Measurements from ENCODE around the gene C1QTNF7.

C1QTNF7 gene

GRCh38 chr4:15455290-15455689 lies 27.5 kb downstream of the C1QTNF7 start:
- no peak for TF ChIP-seq POLR2AphosphoS5 (IDR thresholded peaks at IDR 0.05; ENCODE audit: low read depth, low read length)
- no peak for TF ChIP-seq TAF1 (IDR thresholded peaks at IDR 0.05; ENCODE audit: borderline replicate concordance, insufficient read depth, low read length)
- TF ChIP-seq, protein P1, sequence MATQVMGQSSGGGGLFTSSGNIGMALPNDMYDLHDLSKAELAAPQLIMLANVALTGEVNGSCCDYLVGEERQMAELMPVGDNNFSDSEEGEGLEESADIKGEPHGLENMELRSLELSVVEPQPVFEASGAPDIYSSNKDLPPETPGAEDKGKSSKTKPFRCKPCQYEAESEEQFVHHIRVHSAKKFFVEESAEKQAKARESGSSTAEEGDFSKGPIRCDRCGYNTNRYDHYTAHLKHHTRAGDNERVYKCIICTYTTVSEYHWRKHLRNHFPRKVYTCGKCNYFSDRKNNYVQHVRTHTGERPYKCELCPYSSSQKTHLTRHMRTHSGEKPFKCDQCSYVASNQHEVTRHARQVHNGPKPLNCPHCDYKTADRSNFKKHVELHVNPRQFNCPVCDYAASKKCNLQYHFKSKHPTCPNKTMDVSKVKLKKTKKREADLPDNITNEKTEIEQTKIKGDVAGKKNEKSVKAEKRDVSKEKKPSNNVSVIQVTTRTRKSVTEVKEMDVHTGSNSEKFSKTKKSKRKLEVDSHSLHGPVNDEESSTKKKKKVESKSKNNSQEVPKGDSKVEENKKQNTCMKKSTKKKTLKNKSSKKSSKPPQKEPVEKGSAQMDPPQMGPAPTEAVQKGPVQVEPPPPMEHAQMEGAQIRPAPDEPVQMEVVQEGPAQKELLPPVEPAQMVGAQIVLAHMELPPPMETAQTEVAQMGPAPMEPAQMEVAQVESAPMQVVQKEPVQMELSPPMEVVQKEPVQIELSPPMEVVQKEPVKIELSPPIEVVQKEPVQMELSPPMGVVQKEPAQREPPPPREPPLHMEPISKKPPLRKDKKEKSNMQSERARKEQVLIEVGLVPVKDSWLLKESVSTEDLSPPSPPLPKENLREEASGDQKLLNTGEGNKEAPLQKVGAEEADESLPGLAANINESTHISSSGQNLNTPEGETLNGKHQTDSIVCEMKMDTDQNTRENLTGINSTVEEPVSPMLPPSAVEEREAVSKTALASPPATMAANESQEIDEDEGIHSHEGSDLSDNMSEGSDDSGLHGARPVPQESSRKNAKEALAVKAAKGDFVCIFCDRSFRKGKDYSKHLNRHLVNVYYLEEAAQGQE (IDR thresholded peaks at IDR 0.05; ENCODE audit: insufficient read depth in 1 of 2, low read depth in 2 of 2, low read length in 2 of 2) = no peak
- TF ChIP-seq SIN3A (IDR thresholded peaks at IDR 0.05; ENCODE audit: borderline replicate concordance, insufficient read depth, low read length) = no peak
- no peak for TF ChIP-seq FOXP2 (optimal IDR thresholded peaks at IDR 0.05; ENCODE audit: borderline replicate concordance, extremely low read depth, extremely low read length, insufficient read depth)

DNA sequence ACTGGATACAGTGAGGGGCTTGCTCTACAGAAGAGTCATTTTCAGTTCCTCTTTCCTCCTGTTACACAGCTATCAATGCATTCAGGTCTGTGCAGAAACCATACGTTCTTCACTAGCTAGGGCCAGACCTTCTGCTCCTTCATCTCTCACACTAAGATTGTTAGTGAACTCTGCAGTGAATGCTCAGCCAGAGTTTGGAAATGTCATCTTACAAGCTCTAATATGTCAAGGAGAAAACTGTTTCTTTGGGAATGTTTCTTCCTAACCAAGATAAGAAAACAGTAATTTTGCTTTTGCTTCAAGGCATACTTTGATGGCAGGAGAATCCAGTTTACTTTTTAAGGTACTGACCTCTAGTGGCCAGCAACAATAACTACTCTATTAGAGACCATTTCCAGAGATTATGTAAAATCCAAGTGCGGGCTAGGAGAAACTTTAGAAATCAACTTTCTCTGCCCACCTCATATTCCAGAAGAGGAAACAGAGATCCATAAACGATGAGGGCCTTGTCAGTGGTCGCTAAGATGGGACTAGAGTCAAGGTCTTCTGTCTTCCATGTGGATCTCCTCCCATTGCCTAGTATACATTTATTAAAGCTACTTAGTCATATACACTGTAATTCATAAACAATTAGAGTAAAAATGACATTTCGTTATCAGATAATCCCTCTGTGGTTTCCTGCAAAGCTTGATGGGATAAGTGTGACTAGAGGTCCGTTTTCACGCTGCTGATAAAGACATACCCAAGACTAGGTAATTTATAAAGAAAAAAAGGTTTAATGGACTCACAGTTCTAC lies 29.8 kb downstream of the C1QTNF7 start:
- TF ChIP-seq POLR2AphosphoS5 (IDR thresholded peaks at IDR 0.05; ENCODE audit: low read depth, low read length) (no peak), TAF1 (IDR thresholded peaks at IDR 0.05; ENCODE audit: borderline replicate concordance, insufficient read depth, low read length) (no peak), SIN3A (IDR thresholded peaks at IDR 0.05; ENCODE audit: borderline replicate concordance, insufficient read depth, low read length) (no peak), FOXP2 (optimal IDR thresholded peaks at IDR 0.05; ENCODE audit: borderline replicate concordance, extremely low read depth, extremely low read length, insufficient read depth) (no peak)
- TF ChIP-seq, protein P1 (IDR thresholded peaks at IDR 0.05; ENCODE audit: insufficient read depth in 1 of 2, low read depth in 2 of 2, low read length in 2 of 2) = no peak

DNA sequence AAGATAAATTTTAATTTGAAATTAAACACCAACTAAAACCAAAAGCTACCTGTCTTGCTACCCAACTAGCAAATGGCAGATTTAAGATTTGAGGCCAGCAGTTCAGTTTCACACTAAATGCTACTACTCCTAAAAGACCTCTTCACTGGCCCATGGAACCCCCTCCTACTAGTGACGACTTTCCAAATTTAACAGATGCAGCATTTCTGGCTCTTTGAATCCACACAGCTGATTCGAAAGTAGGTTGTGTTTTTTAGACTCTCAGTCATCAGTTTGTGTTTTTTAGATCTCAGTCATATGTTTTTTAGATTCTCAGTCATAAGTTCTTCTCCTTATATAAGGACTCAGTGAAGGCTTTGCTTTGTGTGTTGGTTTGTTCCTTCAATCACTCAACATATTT lies 30.8 kb downstream of the C1QTNF7 start:
- TF ChIP-seq FOXP2 (optimal IDR thresholded peaks at IDR 0.05; ENCODE audit: borderline replicate concordance, extremely low read depth, extremely low read length, insufficient read depth) = no peak
- TF ChIP-seq TAF1 (IDR thresholded peaks at IDR 0.05; ENCODE audit: borderline replicate concordance, insufficient read depth, low read length) = no peak
- TF ChIP-seq SIN3A (IDR thresholded peaks at IDR 0.05; ENCODE audit: borderline replicate concordance, insufficient read depth, low read length) = no peak
- TF ChIP-seq POLR2AphosphoS5 (IDR thresholded peaks at IDR 0.05; ENCODE audit: low read depth, low read length) = no peak
- TF ChIP-seq, protein P1 (IDR thresholded peaks at IDR 0.05; ENCODE audit: insufficient read depth in 1 of 2, low read depth in 2 of 2, low read length in 2 of 2) = no peak

GRCh38 chr4:15459706-15460105 lies 31.9 kb downstream of the C1QTNF7 start:
- TF ChIP-seq TAF1 (IDR thresholded peaks at IDR 0.05; ENCODE audit: borderline replicate concordance, insufficient read depth, low read length) = no peak
- TF ChIP-seq, protein P1 (IDR thresholded peaks at IDR 0.05; ENCODE audit: insufficient read depth in 1 of 2, low read depth in 2 of 2, low read length in 2 of 2) = no peak
